ENCODE measurements around the gene GRIN2C. TPM values are rescaled to one million over a fixed set of nuclear protein-coding genes. Genes with fewer than 3 reads are reported as not detected.
"Not testable (repeated sequence)": the region's sequence is repeated elsewhere in the genome, so short reads cannot be mapped to it uniquely, and the experiment has no call there.

The GRIN2C gene
- total RNA-seq, result not detected

DNA sequence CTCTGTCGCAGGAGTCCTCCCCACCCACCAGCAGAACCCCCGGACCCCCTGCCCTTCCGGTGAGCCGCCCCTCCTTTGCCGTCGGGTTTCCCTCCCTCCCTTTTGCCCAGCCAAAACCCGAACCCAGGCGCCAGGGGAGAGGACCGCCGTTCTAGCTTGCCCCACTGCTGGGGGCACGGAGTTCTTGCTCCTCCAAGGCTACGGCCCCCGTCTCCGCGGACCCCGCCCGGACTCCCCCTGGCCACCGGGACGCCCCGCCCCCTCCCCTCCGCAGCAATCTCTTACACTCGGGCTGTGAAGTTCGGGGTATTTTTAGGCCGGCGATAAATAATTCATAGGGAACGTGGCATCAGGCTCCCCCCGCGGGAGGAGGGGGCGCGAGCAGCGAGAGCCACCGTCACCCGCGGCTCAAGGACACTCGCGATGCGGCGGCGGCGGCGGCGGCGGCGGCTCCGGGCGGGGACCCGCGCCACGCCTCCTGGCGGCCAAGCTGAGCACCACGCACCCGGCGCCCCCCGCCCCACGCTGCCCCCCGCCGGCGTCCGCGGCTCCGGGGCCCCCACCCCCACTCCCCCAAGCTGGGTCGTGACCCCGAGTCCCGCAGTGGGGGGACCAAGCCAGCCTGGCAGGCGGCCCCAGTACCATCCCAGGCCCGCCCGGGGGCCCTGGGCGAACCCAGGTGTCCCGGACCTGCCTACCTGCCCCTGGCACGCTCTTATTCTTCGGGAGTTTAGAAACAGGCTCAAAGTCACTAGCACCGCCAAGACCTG, at the start of gene GRIN2C:
Gene GRIN2C, minus strand, starts transcription at position 427 of the 770 bp plus-strand sequence. CDS start 4,793 bp downstream, outside the sequence.
- H3K4me1 ChIP-seq (ENCODE audit: insufficient read depth, low read length), result peaks cover 21% of the 10 kb centered on the region
- no peak within 1 kb of the TSS for H3K4me3 ChIP-seq (ENCODE audit: low read length)
- H3K27me3 ChIP-seq (ENCODE audit: insufficient read depth, low read length), result peaks cover 47% of the 10 kb centered on the region
- H3K9me3 ChIP-seq (ENCODE audit: low read depth, low read length), result no peaks in the 10 kb centered on the region

DNA sequence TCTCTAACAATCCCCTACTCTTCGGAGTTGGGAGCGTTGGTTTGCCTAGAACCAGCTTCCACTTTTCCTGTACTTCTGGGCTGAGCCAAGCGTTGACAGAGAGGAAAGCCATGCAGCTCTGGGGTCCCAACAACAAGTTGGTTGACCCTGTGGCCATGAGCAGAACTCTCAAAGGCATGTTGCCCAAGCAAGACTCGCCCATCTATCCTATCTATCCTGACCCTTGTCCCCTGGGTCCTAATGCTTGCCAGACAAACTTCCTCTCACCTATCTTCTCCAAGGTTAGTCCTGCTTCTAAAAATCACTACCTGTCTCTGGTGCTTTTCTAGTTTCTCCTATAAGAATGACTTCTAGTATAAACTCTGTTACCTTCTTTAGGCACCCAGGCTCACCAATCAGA, 49.4 kb upstream of the GRIN2C start:
- not testable (repeated sequence) for H3K9me3 ChIP-seq (ENCODE audit: low read depth, low read length); H3K27me3 ChIP-seq (ENCODE audit: insufficient read depth, low read length); H3K4me1 ChIP-seq (ENCODE audit: insufficient read depth, low read length); H3K4me3 ChIP-seq (ENCODE audit: low read length)

DNA sequence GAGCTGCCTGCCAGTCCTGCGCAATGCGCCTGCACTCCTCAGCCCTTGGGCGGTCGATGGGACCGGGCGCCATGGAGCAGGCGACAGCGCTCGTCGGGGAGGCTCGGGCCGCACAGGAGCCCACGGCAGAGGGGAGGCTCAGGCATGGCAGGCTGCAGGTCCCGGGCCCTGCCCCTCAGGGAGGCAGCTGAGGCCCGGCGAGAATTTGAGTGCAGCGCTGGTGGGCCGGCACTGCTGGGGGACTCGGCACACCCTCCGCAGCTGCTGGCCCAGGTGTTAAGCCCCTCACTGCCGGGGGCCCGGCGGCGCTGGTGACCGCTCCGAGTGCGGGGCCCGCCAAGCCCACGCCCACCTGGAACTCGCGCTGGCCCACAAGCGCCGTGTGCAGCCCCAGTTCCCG, 47.3 kb upstream of the GRIN2C start:
- H3K4me1 ChIP-seq (ENCODE audit: insufficient read depth, low read length), result no peaks in the 10 kb centered on the region
- no peaks in the 10 kb centered on the region for H3K27me3 ChIP-seq (ENCODE audit: insufficient read depth, low read length)
- H3K9me3 ChIP-seq (ENCODE audit: low read depth, low read length), result no peaks in the 10 kb centered on the region
- H3K4me3 ChIP-seq (ENCODE audit: low read length), result no peak overlapping the region

DNA sequence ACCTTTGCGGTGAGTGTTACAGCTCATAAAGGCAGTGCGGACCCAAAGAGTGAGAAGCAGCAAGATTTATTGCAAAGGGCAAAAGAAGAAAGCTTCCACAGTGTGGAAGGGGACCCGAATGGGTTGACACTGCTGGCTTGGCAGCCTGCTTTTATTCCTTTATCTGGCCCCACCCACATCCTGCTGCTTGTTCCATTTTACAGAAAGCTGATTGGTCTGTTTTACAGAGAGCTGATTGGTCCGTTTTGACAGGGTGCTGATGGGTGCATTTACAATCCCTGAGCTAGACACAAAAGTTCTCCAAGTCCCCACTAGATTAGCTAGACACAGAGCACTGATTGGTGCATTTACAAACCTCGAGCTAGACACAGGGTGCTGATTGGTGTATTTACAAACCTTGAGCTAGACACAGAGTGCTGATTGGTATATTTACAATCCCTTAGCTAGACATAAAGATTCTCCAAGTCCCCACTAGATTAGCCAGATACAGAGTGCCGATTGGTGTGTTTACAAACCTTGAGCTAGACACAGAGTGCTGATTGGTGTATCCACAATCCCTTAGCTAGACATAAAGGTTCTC, 46.6 kb upstream of the GRIN2C start:
- not testable (repeated sequence) for H3K4me1 ChIP-seq (ENCODE audit: insufficient read depth, low read length); H3K9me3 ChIP-seq (ENCODE audit: low read depth, low read length); H3K4me3 ChIP-seq (ENCODE audit: low read length); H3K27me3 ChIP-seq (ENCODE audit: insufficient read depth, low read length)

DNA sequence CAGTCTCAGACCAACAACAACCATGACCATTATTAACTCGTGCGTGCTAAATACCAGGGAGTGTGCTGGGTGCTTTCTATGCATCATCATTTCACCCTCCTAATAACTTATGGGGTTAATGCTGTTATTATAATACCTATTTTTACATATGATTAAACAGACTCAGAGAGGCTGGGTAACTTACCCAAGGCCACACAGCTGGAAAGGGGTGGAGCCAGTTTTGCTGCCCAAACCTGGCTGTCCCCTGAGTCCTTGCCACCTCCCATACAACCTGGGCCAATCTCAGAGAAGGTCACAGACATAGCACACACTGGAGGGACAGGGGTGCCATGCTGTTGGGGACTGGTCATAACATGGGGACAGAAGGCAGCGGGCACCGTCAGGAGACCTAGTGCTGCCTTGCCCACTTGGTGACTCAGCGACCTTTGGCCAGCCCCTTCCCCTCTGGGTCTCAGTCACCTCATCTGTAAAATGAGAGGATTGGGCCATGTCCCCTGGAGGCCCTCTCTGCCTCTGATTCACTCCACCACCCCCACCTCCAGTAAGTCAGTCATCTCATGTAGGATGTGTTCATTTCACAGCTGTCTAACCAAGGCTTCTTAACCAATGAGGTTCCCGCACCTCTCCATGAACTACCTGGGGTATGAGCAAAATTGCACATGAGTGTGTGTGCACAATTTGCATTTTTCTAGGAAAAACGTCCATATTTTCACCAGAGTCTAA, 45.2 kb upstream of the GRIN2C start:
- Histone ChIP-seq H3K9me3 (ENCODE audit: low read depth, low read length) (no peaks in the 10 kb centered on the region), H3K4me3 (ENCODE audit: low read length) (no peak overlapping the region), H3K27me3 (ENCODE audit: insufficient read depth, low read length) (no peaks in the 10 kb centered on the region), H3K4me1 (ENCODE audit: insufficient read depth, low read length) (no peaks in the 10 kb centered on the region)

DNA sequence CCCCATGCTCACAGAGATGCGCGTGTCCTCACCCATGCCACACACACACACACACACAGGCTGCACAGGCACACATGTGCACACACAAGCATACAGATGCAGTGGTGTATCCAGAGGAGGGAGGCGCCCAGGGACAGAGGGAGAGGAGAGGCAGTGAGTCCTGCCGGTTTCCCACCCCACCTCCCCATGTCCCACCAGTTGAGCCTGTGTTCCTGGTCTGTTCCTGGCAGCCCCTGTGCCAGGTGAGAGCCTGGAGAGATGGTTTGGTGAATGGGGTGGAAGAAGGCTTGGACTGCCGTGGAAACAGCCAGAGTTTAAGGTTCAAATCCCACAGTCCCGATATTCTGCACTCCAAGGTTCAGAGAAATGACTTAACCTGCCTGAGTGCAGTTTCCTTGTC, 44.0 kb upstream of the GRIN2C start:
- no peaks in the 10 kb centered on the region for H3K9me3 ChIP-seq (ENCODE audit: low read depth, low read length)
- H3K4me1 ChIP-seq (ENCODE audit: insufficient read depth, low read length), result no peaks in the 10 kb centered on the region
- H3K4me3 ChIP-seq (ENCODE audit: low read length), result no peak overlapping the region
- H3K27me3 ChIP-seq (ENCODE audit: insufficient read depth, low read length), result no peaks in the 10 kb centered on the region

DNA sequence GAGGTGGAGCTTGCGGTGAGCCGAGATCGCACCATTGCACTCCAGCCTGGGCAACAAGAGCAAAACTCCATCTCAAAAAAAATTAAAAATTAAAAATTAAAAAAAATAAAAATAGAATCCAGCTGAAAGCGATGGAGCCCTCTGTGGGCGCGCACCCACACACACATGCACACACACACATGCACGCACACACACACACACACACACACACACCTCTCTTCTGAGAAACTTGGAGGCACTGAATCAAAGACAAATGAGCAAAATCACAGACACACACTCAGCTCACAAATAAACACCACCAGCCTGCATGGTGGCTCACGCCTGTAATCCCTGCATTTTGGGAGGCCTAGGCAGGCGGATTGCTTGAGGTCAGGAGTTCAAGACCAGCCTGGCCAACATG, 43.3 kb upstream of the GRIN2C start:
- no peaks in the 10 kb centered on the region for H3K4me1 ChIP-seq (ENCODE audit: insufficient read depth, low read length)
- H3K9me3 ChIP-seq (ENCODE audit: low read depth, low read length), result no peaks in the 10 kb centered on the region
- no peaks in the 10 kb centered on the region for H3K27me3 ChIP-seq (ENCODE audit: insufficient read depth, low read length)
- no peak overlapping the region for H3K4me3 ChIP-seq (ENCODE audit: low read length)

DNA sequence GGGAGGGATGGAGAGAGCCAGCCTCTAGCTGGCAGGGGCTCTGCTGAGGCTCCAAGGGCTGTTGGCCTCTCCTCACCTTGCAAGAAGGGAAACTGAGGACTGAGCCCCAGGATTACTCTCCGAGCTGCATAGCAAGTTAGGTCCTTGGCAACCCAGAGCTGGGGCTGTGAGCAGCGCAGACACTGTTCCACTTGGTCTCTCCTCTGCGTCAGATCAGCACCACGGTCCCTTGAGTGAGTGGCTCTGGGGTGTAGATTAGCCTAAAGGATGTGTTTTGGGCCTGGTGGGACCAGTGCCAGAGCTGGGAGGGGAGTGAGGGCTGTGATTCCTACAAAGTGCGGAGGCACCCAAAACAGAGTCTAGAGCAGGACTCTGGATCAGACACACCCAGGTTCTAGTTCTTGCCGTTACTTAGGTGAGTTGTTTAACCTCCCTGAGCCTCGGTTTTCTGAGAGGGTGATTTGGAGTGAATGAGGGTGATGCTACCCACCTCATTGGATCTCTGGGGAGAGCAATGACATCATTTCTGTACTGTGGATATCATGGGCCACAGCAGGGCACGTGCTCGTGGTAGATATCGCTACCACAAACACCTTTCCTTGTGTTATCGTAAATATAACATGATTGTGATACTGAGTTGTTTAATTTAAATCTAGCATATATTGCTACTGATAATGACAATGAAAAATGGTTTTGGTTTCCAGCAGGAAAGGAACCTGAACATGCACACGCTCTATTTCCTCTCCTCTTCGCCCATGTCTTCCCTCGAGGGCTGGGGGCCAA, 41.9 kb upstream of the GRIN2C start:
- H3K4me3 ChIP-seq (ENCODE audit: low read length), result no peak overlapping the region
- H3K9me3 ChIP-seq (ENCODE audit: low read depth, low read length), result no peaks in the 10 kb centered on the region
- H3K27me3 ChIP-seq (ENCODE audit: insufficient read depth, low read length), result peaks cover under 1% of the 10 kb centered on the region
- H3K4me1 ChIP-seq (ENCODE audit: insufficient read depth, low read length), result no peaks in the 10 kb centered on the region

DNA sequence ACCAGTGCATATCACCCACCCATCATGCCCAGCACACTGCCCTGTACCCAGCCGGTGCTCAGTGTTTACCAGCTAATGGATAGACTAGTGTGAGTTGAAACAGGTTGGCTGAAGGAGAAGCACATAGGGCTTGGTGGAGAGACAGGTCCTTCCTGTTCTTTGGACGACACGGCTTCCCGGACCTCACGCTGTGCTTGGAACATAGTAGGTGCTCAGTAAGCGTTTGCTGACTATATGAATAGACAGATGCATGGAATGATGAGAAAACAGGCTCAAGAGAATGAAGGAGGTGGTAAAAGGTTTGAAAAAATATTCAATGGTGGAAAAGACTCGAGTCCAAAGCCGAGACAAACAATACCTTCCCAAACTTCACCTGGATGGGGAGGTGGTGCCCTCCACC, 40.5 kb upstream of the GRIN2C start:
- no peaks in the 10 kb centered on the region for H3K9me3 ChIP-seq (ENCODE audit: low read depth, low read length)
- no peaks in the 10 kb centered on the region for H3K4me1 ChIP-seq (ENCODE audit: insufficient read depth, low read length)
- H3K4me3 ChIP-seq (ENCODE audit: low read length), result no peak overlapping the region
- peaks cover 11% of the 10 kb centered on the region for H3K27me3 ChIP-seq (ENCODE audit: insufficient read depth, low read length)

DNA sequence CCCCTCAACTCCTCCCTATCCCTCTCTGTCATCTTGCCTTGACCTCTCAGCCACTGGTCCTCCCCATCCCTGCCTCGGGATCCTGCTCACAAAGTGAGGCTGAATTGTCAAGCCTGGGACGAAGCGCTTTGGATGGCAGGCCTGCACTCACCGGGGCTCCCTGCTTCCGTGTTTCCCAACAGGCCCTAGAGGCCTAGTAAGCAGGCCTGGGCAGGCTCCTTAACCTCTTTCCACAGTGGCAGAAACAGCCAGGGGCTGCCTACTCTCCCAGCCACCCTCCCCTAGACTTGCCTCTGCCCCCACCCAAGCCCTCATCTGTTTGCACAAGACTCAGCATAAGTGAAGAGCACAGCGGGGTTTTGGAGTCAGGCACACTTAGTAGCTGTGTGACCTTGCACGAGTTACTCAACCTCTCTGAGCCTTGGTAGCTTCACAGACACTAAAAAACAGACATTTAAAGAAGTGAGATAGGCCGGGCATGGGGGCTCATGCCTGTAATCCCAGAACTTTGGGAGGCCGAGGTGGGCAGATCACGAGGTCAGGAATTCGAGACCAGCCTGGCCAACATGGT, 38.8 kb upstream of the GRIN2C start:
- no peaks in the 10 kb centered on the region for H3K9me3 ChIP-seq (ENCODE audit: low read depth, low read length)
- H3K27me3 ChIP-seq (ENCODE audit: insufficient read depth, low read length), result peaks cover 28% of the 10 kb centered on the region

DNA sequence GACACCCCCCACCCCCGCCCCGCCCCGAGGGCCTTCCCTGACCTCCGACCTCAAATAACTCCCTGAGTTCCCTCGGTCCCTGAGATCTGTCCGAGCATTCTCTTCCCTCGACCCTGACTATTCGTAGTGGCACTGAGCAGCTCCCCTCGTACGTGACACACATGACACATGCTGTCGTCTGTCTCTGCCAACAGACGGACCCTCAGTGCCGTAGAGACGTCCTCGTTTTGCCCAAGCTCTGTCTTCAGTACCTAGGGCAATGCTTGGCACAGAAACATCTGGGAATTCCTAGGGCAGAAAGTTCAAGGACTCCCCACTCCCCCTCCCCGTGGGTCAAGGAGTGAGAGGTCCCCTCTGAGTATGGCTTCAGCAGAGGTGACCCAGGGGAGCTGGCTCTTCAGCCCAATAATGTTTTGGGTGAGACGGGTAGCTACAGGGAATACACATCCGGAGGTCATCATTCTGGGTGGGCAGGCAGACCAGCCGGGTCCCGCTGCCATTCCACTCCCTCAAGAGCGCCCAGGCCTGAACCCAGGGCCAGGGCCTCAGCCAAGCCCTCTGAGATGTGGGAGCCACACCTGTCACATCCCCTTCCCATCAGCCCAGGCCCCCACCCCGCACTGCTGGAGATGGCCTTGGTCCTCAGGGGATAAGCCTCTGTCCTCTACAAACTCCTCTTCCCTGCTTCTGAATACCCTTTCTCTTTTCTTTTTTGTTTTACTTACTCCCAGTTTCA, 34.4 kb upstream of the GRIN2C start:
- Histone ChIP-seq H3K27me3 (ENCODE audit: insufficient read depth, low read length) (peaks cover 44% of the 10 kb centered on the region), H3K4me1 (ENCODE audit: insufficient read depth, low read length) (no peaks in the 10 kb centered on the region), H3K4me3 (ENCODE audit: low read length) (no peak overlapping the region), H3K9me3 (ENCODE audit: low read depth, low read length) (no peaks in the 10 kb centered on the region)

More for the DNA sequence above, 38.8 kb upstream of the GRIN2C start:
- H3K4me3 ChIP-seq (ENCODE audit: low read length), result no peak overlapping the region
- H3K4me1 ChIP-seq (ENCODE audit: insufficient read depth, low read length), result no peaks in the 10 kb centered on the region

DNA sequence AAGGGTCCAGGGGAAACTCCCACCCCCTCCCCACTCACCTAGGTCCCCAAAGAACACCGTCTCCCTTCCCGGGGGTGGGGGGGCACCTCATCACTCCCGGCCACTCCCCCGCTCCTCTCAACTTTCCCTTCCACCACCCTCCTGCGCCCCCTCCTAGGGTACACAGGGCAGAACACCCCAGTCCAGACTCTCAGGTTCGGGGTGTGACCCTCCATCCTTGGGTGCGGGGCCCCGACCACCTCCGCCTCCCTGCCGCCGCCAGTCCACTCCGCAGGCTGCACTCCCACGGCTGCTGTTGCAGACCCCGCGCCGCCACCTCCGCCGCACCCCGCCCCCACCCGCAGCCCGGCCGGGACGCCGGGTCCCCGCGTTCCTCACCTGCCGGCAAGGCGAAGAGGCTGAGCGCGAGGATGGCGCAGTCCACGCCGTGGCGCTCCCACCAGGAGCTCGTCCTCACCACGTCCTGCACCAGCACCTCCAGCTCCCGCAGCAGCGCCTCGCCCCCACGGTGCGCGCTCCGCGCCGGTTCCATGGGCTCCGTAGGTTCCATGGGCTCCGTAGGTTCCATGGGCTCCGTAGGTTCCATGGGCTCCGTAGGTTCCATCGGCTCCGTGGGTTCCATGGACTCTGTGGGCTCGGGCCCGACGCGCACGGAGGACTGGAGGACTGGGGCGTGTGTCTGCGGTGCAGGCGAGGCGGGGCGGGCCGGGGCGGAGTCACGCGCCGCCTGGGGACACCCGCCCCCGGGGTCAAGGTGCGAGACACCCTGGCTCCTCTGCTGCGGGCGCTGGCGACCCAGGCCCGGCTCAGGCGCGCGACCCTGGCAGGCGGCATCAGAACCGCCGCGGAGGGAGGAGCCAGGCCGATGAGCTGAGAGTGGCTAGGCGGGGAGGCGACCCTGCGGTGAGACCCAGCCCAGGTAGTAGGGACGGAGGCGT, 33.6 kb upstream of the GRIN2C start, which contains the start of gene FADS6:
Gene FADS6, minus strand, starts transcription at position 660 of the 938 bp plus-strand sequence. Its CDS starts 38 bp downstream, at position 622.
- H3K9me3 ChIP-seq (ENCODE audit: low read depth, low read length), result no peaks in the 10 kb centered on the region
- no peak within 1 kb of the TSS for H3K4me3 ChIP-seq (ENCODE audit: low read length)
- H3K4me1 ChIP-seq (ENCODE audit: insufficient read depth, low read length), result no peaks in the 10 kb centered on the region
- H3K27me3 ChIP-seq (ENCODE audit: insufficient read depth, low read length), result peaks cover 44% of the 10 kb centered on the region
